ENCODE results near the gene LRFN2. TPM values are rescaled to one million over a fixed set of nuclear protein-coding genes. Genes with fewer than 3 reads are reported as not detected.

Gene LRFN2
- total RNA-seq, 1 experiment from 2014 or later, result 26.6 TPM

DNA sequence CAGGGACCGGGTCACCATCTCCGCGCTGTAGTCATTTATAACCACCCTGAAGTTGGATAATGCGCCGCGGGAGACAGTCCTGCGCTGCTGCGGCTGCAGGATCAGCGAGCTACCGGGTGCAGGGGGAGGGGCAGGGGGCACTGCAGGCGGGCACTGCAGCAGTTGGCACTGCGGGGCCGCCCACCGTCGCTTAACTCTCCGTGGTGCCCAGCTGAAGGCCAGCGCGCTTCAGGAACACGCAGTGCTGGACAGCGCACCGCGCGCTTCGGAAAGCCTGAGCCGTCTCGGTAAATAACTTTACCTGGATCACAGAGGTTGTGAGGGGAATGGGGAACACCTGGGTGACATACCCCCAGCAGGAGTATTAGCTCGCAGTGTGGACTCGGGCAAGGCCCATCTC is 12.4 kb upstream of the LRFN2 start:
- no peak for DNase-seq (ENCODE audit: low spot score)
- H3K36me3 ChIP-seq (ENCODE audit: insufficient read depth, low read length, poor library complexity, severe bottlenecking), result no peaks in the 10 kb centered on the region
- H3K27ac ChIP-seq (ENCODE audit: low read depth, low read length, poor library complexity, severe bottlenecking), result no peak overlapping the region
- TF ChIP-seq, protein P1, sequence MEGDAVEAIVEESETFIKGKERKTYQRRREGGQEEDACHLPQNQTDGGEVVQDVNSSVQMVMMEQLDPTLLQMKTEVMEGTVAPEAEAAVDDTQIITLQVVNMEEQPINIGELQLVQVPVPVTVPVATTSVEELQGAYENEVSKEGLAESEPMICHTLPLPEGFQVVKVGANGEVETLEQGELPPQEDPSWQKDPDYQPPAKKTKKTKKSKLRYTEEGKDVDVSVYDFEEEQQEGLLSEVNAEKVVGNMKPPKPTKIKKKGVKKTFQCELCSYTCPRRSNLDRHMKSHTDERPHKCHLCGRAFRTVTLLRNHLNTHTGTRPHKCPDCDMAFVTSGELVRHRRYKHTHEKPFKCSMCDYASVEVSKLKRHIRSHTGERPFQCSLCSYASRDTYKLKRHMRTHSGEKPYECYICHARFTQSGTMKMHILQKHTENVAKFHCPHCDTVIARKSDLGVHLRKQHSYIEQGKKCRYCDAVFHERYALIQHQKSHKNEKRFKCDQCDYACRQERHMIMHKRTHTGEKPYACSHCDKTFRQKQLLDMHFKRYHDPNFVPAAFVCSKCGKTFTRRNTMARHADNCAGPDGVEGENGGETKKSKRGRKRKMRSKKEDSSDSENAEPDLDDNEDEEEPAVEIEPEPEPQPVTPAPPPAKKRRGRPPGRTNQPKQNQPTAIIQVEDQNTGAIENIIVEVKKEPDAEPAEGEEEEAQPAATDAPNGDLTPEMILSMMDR (conservative IDR thresholded peaks at IDR 0.05; ENCODE audit: low read depth, low read length), result no peak
- no peak for TF ChIP-seq EZH2 (IDR thresholded peaks at IDR 0.05; ENCODE audit: borderline replicate concordance, low read depth, low read length, poor library complexity, severe bottlenecking)
- H3K27me3 ChIP-seq (replicated peaks; ENCODE audit: insufficient read depth, low read depth, low read length, poor library complexity), result no peaks in the 10 kb centered on the region
- no peaks in the 10 kb centered on the region for H3K4me1 ChIP-seq (ENCODE audit: insufficient read depth, low read length, poor library complexity, severe bottlenecking)
- CTCF ChIA-PET, result no interaction called here
- intact Hi-C loops (cut with micrococcal nuclease; ENCODE audit: unreplicated experiment), result no loop called here
- POLR2A ChIA-PET (ENCODE audit: low non-redundant PET), result no interaction called here
- H3K9me3 ChIP-seq (ENCODE audit: low read depth, low read length, poor library complexity, severe bottlenecking), result no peaks in the 10 kb centered on the region
- no TSS peak for BruUV-seq (replicated peaks)
- H3K4me3 ChIP-seq (ENCODE audit: low read depth, low read length, poor library complexity, severe bottlenecking), result no peak overlapping the region

DNA sequence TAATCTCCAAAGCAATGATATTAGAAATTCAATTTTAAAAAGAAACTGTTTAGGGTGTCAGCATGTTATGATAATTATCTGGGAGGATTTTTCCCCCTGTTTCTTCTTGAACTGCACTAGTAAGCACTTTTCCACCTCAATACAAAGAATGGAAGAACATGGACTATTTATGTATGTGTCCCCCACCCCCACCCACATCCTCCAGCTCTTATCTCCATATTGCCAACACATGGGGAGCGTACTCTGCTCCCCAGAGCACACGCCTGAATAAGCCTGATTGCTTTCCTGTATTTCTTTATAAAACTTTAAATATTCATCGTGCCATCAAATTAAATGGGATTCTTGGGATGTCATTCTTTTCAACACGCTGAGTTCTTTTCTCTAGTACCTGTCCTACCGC is 11.4 kb upstream of the LRFN2 start:
- no peaks in the 10 kb centered on the region for H3K27me3 ChIP-seq (replicated peaks; ENCODE audit: insufficient read depth, low read depth, low read length, poor library complexity)
- DNase-seq (ENCODE audit: low spot score), result no peak
- no peak for TF ChIP-seq EZH2 (IDR thresholded peaks at IDR 0.05; ENCODE audit: borderline replicate concordance, low read depth, low read length, poor library complexity, severe bottlenecking)
- TF ChIP-seq, protein P1 (conservative IDR thresholded peaks at IDR 0.05; ENCODE audit: low read depth, low read length), result no peak
- H3K27ac ChIP-seq (ENCODE audit: low read depth, low read length, poor library complexity, severe bottlenecking), result no peak overlapping the region
- no peaks in the 10 kb centered on the region for H3K9me3 ChIP-seq (ENCODE audit: low read depth, low read length, poor library complexity, severe bottlenecking)
- POLR2A ChIA-PET (ENCODE audit: low non-redundant PET), result no interaction called here
- no peaks in the 10 kb centered on the region for H3K36me3 ChIP-seq (ENCODE audit: insufficient read depth, low read length, poor library complexity, severe bottlenecking)
- CTCF ChIA-PET, result interaction anchor here (0.6 kb wide), 1 partner anchor 121 kb away, joined by 4 read pairs; no protein-coding TSS in a partner anchor
- H3K4me1 ChIP-seq (ENCODE audit: insufficient read depth, low read length, poor library complexity, severe bottlenecking), result no peaks in the 10 kb centered on the region
- BruUV-seq (replicated peaks), result no TSS peak
- intact Hi-C loops (cut with micrococcal nuclease; ENCODE audit: unreplicated experiment), result no loop called here
- no peak overlapping the region for H3K4me3 ChIP-seq (ENCODE audit: low read depth, low read length, poor library complexity, severe bottlenecking)

GRCh38 chr6:40597301-40597700 is 10.1 kb upstream of the LRFN2 start:
- no peaks in the 10 kb centered on the region for H3K4me1 ChIP-seq (ENCODE audit: insufficient read depth, low read length, poor library complexity, severe bottlenecking)
- H3K27me3 ChIP-seq (replicated peaks; ENCODE audit: insufficient read depth, low read depth, low read length, poor library complexity), result no peaks in the 10 kb centered on the region
- TF ChIP-seq, protein P1 (conservative IDR thresholded peaks at IDR 0.05; ENCODE audit: low read depth, low read length), result no peak
- TF ChIP-seq EZH2 (IDR thresholded peaks at IDR 0.05; ENCODE audit: borderline replicate concordance, low read depth, low read length, poor library complexity, severe bottlenecking), result no peak
- intact Hi-C loops (cut with micrococcal nuclease; ENCODE audit: unreplicated experiment), result no loop called here
- no peaks in the 10 kb centered on the region for H3K9me3 ChIP-seq (ENCODE audit: low read depth, low read length, poor library complexity, severe bottlenecking)
- H3K27ac ChIP-seq (ENCODE audit: low read depth, low read length, poor library complexity, severe bottlenecking), result no peak overlapping the region
- CTCF ChIA-PET, result no interaction called here
- BruUV-seq (replicated peaks), result no TSS peak
- H3K4me3 ChIP-seq (ENCODE audit: low read depth, low read length, poor library complexity, severe bottlenecking), result no peak overlapping the region
- POLR2A ChIA-PET (ENCODE audit: low non-redundant PET), result no interaction called here
- DNase-seq (ENCODE audit: low spot score), result no peak
- no peaks in the 10 kb centered on the region for H3K36me3 ChIP-seq (ENCODE audit: insufficient read depth, low read length, poor library complexity, severe bottlenecking)
